Amygdala (tissue), 56 donors: ENCODE data around the gene COX10.
A peak's percentile ranks its signal among the peaks of the same experiment; 100 is the strongest.
"Not testable (repeated sequence)": the region's sequence is repeated elsewhere in the genome, so short reads cannot be mapped to it uniquely, and the experiment has no call there.

Source experiments
- DNase-seq, 56 donors: peaks; one replicate each; lab custom pipeline; 2025; lab: John Stamatoyannopoulos, UW

The COX10 gene

GRCh38 chr17:14165616-14166015, 96.3 kb downstream of the COX10 start:
- no peak for DNase-seq

DNA sequence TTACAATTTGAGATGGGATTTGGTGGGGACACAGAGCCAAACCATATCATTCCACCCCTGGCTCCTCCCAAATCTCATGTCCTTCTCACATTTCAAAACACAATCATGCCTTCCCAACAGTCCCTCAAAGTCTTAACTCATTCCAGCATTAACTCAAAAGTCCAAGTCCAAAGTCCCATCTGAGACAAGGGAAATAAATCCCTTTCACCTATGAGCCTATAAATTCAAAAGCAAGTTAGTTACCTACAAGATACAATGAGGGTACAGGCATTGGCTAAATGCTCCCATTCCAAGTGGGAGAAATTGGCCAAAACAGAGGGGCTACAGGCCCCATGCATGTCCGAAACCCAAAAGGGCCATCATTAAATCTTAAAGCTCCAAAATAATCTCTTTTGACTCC, 98.5 kb downstream of the COX10 start:
- DNase-seq: not testable (repeated sequence)

DNA sequence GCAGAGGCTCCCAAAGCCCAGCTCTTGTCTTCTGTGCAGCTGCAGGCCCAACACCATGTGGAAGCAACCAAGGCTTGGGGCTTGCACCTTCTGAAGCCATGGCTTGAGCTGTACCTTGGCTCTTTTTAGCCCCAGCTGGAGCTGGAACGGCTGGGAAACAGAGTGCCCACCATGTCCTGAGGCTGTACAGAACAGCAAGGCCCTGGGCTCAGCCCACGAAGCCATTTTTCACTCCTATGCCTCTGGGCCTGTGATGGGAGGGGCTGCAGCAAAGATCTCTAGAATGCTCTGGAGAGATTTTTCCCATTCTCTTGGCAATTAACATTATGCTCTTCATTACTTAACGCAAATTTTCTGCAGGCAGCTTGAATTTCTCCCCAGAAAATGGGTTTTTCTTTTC, 99.3 kb downstream of the COX10 start:
- no peak for DNase-seq

DNA sequence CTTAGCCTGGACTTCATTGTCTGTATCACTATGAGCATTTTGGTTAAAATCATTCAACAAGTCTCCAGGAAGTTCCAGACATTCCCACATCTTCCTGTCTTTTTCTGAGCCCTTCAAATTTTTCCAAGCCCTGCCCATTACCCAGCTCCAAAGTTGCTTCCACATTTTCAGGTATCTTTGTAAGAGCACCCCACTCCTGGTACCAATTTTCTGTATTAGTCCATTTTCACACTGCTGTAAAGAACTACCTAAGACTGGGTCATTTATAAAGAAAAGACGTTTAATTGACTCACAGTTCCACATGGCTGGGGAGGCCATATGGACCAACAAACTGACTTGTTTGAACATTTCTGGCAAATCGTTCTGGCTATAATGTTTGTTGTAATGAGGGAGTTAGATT, 100.0 kb downstream of the COX10 start:
- DNase-seq: no peak

GRCh38 chr17:14169901-14170300, 100.6 kb downstream of the COX10 start:
- DNase-seq: no peak

- DNase-seq: peak in 2 of 56 donors; percentile 2 to 31
These were observed 107.7 kb downstream of the COX10 start for GRCh38 chr17:14176989-14177388.

DNA sequence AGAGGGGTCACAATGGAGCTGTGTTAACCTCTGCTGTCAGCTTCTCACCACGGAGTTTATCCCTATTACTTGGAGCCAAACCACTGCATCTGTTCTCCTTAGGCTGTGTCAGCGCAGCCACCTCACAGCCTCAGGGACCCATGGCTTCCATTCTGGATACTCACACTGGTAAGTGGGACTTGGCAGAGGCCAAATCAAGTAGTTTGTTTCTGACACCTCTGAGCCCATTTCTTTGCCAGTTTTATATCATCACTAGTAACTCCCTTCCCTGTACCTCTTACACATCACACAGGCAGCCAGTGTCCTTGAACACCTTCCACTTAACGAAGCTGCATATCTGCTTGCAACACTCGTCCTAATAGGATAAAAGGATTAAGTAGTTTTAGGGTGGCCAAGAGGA, 108.5 kb downstream of the COX10 start:
- not testable (repeated sequence) for DNase-seq

DNA sequence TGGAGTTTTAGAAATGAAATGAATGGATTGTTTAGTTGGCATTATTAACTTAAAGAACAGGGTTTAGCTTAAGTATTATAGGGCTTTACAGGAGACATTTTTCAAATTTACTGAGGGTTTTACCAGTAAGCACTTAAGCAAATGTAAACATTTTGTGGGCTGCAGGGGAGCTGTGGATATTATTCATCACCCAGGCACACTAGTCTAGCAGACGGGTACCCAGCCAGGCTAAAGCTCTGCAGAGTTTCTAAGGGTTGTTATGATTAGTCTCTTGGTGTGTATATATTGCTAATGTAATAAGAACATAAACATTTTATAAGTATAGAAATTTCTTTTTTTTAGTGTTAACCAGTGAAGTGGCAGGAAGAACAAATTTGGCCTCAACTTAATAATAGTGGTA, 110.6 kb downstream of the COX10 start:
- DNase-seq: not testable (repeated sequence)

DNA sequence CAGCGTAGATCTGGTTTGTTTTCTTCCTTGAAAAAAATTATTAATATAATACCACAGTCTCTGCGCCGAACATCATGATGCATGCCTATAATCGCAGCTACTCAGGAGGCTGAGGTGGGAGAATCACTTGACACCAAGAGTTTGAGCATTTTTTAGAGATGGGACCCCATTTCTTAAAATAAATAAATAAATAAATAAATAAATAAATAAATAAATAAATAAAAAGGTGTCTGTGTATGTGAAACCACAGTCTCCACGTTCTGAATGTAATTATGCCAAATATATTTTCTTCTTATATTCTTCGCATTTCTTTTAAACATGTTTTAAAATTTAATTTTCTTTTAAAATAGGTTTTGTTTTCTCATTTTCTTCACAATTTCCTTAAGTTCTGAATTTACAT, 112.8 kb downstream of the COX10 start:
- not testable (repeated sequence) for DNase-seq

GRCh38 chr17:14184536-14184935, 115.2 kb downstream of the COX10 start:
- not testable (repeated sequence) for DNase-seq

DNA sequence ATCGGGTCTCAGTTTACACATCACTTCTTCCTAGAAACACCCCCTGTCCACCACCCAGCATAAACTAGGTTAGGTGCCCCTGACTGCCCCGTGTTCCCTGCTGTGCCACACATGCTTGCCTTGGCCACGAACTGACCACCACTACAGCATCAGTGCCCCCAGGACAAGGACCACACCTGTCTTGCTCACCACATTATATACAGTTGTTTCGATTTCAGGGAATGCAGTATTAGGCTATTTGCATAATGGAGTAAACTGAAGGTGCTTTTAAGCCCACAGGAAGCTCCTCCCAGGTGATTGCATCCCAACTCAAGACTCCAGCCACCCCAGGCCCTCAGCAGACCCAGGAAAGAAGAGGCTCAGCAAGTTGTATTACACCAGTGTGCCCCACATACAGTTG, 117.1 kb downstream of the COX10 start:
- DNase-seq: not testable (repeated sequence)

DNA sequence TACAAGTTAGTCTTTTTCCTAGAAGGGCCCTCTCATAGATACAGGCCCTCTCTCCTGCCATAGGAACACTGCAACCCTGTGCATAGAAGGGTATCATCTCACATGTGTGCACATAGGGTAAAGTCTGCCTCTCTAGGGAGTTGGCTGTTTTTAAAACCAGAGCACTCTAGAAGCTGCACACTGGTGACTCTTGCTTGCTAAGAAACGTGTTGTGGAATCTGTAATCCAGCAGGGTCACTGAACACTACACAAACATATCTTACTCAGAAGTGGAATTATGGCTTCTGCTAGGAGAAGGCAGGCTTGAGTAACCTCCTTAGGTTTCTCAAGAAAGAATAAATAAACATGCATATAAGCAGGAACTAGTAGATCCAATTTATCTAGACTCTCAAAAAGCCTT, 121.5 kb downstream of the COX10 start:
- not testable (repeated sequence) for DNase-seq

GRCh38 chr17:14191469-14191868, 122.2 kb downstream of the COX10 start:
- not testable (repeated sequence) for DNase-seq

GRCh38 chr17:14192039-14192438, 122.7 kb downstream of the COX10 start:
- not testable (repeated sequence) for DNase-seq

DNA sequence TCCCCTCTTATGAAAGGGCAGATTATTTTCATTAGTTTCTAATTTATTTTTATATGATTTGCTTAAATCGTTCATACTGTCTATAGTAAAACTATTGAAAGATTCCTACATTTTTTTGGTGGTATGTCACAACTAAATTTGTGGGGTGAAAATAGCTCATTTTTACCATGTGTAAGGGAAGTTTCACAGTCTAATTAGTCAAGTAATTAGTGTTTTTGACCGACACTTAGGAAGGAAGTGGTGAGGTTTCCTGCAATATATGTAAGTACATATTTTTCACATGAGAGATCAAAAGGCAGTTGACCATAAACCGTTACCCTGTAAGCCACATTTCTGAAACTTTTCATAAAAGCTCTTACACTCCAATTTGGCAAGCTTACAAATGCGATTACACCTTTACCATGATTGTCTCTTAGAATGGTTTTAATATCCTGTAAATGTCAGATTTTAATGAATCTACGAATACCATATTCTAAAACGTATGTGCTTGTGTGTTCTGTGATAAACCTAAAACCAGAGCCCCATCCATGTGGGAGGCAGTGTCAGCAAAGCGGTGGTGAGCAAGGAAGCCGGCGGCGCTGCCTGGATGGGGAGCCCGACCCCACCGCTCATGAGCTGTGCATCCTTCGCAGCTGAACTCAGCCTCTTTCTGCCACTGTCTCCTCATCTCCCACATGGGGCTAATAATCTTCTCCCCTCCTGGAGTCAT, 123.5 kb downstream of the COX10 start:
- DNase-seq: not testable (repeated sequence)

GRCh38 chr17:14196377-14196997, 127.2 kb downstream of the COX10 start:
- DNase-seq: no peak

GRCh38 chr17:14197057-14197456, 127.8 kb downstream of the COX10 start:
- DNase-seq: no peak

- no peak for DNase-seq
These were observed 128.3 kb downstream of the COX10 start for GRCh38 chr17:14197586-14197985.

GRCh38 chr17:14198013-14198412, 128.7 kb downstream of the COX10 start:
- no peak for DNase-seq

DNA sequence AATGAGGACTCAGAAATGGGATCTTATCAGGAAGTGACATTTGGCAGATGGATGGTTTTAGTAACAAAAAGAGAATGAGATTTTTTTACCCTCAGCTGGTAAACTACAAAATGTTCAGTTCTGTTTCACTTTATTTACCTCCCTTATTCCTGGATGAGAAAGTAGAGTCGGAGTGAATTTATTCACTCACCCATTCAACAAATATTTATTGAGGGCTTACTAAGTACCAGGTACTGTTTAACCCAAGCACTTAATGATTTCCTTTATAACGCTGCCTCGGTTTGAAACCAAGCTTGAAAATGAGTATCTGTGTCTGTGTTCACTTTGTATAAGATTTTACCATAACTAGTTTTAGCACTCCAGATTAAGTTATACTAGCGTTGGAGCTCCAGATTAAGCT, 129.3 kb downstream of the COX10 start:
- no peak for DNase-seq

DNA sequence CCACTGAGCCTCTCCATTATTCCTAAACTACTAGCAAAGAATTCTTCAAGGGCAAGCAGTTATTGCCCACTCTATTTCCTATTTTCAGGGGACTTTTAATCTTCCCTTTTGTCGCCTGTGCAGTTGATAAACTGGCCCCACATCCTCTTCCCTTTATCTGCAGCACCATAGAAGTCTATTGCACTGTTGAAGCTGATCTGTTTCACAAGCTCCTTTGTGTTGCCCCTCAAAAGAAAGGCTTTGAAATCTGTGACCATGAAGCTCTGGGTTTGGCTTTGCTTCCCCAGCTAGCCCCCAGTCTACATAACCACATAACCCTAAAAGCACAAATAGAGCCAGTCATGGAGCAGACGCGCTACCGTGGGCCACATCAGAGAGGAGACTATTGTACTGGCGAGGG, 130.3 kb downstream of the COX10 start:
- DNase-seq: no peak

- no peak for DNase-seq
These were observed 131.1 kb downstream of the COX10 start for GRCh38 chr17:14200354-14200753.
